B cell (primary cell): ENCODE data around the gene PRKAG2. TPM values are rescaled to one million over a fixed set of nuclear protein-coding genes. Genes with fewer than 3 reads are reported as not detected.

ENCODE experiments used
- ATAC-seq: fragments of 200-7000 bp; cut with Tn5 transposase; one replicate; pipeline ENCODE4 v1.10.0; 2021; ENCODE audit warnings: low read depth, mild to moderate bottlenecking, moderate number of reproducible peaks, moderate library complexity
- CTCF ChIA-PET: fragments of 350-600 bp; sonication (Branson Sonifier 250); formaldehyde crosslinking; loops from one replicate; lab custom pipeline; 2021; ENCODE audit warnings: antibody characterized with exemption, inconsistent platforms; lab: Charles Lee
- POLR2A ChIA-PET: fragments of 350-600 bp; sonication (Branson Sonifier 250); formaldehyde crosslinking; loops from one replicate; lab custom pipeline; 2021; ENCODE audit warnings: antibody characterized with exemption; lab: Charles Lee
- DNase-seq: peaks from one replicate; pipeline ENCODE4 v3.0.0; 2013
- H2AFZ ChIP-seq: 2 replicates; pipeline ENCODE4 v1.6.1; 2012; ENCODE audit warnings: mild to moderate bottlenecking, low read depth, low read length; ENCODE audit not compliant: insufficient read depth, poor library complexity, severe bottlenecking
- H3K27ac ChIP-seq, 2 donors: 1 replicate in 1 of 2; 2 replicates in 1 of 2; pipeline ENCODE4 v1.5.1; 2012 to 2013; ENCODE audit warnings: low read length in 2 of 2, mild to moderate bottlenecking in 2 of 2, moderate library complexity in 1 of 2
- H3K27me3 ChIP-seq, 4 experiments: fragments of 200-600 bp in 1 of 4; sonication (generic) in 1 of 4; replicated peaks in 1 of 4; 1 replicate in 2 of 4; 2 replicates in 2 of 4; pipeline versions ENCODE4 v1.6.1 to v1.7.0; 2013 to 2016; ENCODE audit warnings: low read length in 3 of 4, mild to moderate bottlenecking in 2 of 4, mixed read lengths in 1 of 4, moderate library complexity in 1 of 4; ENCODE audit not compliant: insufficient read depth in 4 of 4, control insufficient read depth in 3 of 4; ENCODE audit errors: control extremely low read depth in 1 of 4
- H3K36me3 ChIP-seq, 2 experiments: replicated peaks in 1 of 2; 1 replicate in 1 of 2; 2 replicates in 1 of 2; pipeline versions ENCODE4 v1.6.1 to v1.7.1; 2013; ENCODE audit warnings: low read length in 1 of 2; ENCODE audit not compliant: insufficient read depth in 2 of 2, control insufficient read depth in 1 of 2; ENCODE audit errors: control extremely low read depth in 1 of 2, extremely low read depth in 1 of 2
- H3K4me1 ChIP-seq, 2 donors: fragments of 200-600 bp in 1 of 2; sonication (generic) in 1 of 2; 1 replicate in 1 of 2; 2 replicates in 1 of 2; pipeline versions ENCODE4 v1.5.1 to v1.6.1; 2013 to 2017; ENCODE audit warnings: low read length in 2 of 2; ENCODE audit not compliant: control insufficient read depth in 2 of 2, insufficient read depth in 2 of 2
- H3K4me2 ChIP-seq: replicated peaks from 2 replicates; pipeline ENCODE3; 2012; ENCODE audit warnings: mild to moderate bottlenecking, low read depth, low read length; ENCODE audit not compliant: poor library complexity, severe bottlenecking
- H3K4me3 ChIP-seq, 5 experiments: fragments of 200-600 bp in 1 of 5; sonication (generic) in 1 of 5; 1 replicate in 3 of 5; 2 replicates in 2 of 5; pipeline versions ENCODE4 v1.5.1 to v1.7.0; 2011 to 2016; ENCODE audit warnings: low read length in 4 of 5, mild to moderate bottlenecking in 4 of 5, low read depth in 2 of 5, control low read depth in 1 of 5, moderate library complexity in 1 of 5; ENCODE audit not compliant: insufficient read depth in 1 of 5; ENCODE audit errors: control extremely low read depth in 1 of 5, extremely low read depth in 1 of 5
- H3K79me2 ChIP-seq: fragments of 200-600 bp; sonication (generic); one replicate; pipeline ENCODE4 v1.6.0; 2016; ENCODE audit warnings: low read length; ENCODE audit not compliant: control insufficient read depth, insufficient read depth
- H3K9ac ChIP-seq: fragments of 200-600 bp; sonication (generic); 2 replicates; pipeline ENCODE4 v1.6.1; 2017; ENCODE audit warnings: mild to moderate bottlenecking, low read length, moderate library complexity
- H3K9me3 ChIP-seq, 3 donors: one replicate each; pipeline versions ENCODE4 v1.6.1 to v1.7.1; 2013; ENCODE audit warnings: low read length in 2 of 3; ENCODE audit not compliant: control insufficient read depth in 2 of 3, insufficient read depth in 1 of 3; ENCODE audit errors: control extremely low read depth in 1 of 3
- H4K20me1 ChIP-seq: 2 replicates; pipeline ENCODE4 v1.6.0; 2012; ENCODE audit warnings: mild to moderate bottlenecking, low read length; ENCODE audit not compliant: insufficient read depth, control insufficient read depth, poor library complexity, severe bottlenecking
- H3K27ac Mint-ChIP-seq: one replicate; pipeline ENCODE4 v1.8.0; 2021; ENCODE audit warnings: mixed read lengths
- H3K27me3 Mint-ChIP-seq: one replicate; pipeline ENCODE4 v1.8.0; 2021; ENCODE audit warnings: mixed read lengths
- H3K4me1 Mint-ChIP-seq: one replicate; pipeline ENCODE4 v1.8.0; 2021; ENCODE audit warnings: mixed read lengths
- H3K4me3 Mint-ChIP-seq: one replicate; pipeline ENCODE4 v1.8.0; 2021; ENCODE audit warnings: mixed read lengths
- H3K9me3 Mint-ChIP-seq: one replicate; pipeline ENCODE4 v1.8.0; 2022; ENCODE audit warnings: mixed read lengths; ENCODE audit not compliant: insufficient read depth
- EZH2 ChIP-seq: IDR thresholded peaks from 2 replicates; pipeline ENCODE4 v1.6.1; 2012; ENCODE audit warnings: borderline replicate concordance, low read depth, mild to moderate bottlenecking, moderate library complexity, low read length; ENCODE audit not compliant: insufficient read depth, poor library complexity, severe bottlenecking
- WGBS: methylation state at CpG from one replicate; pipeline ENCODE4 v1.1.5; 2013; ENCODE audit warnings: missing lambda C conversion rate; ENCODE audit not compliant: insufficient coverage; 5-methylcytosine and 5-hydroxymethylcytosine counted together
- intact Hi-C: fragments of 100-400 bp; cut with micrococcal nuclease; formaldehyde crosslinking; loops from one replicate; pipeline ENCODE4 v1.10.0; 2022
- polyA plus RNA-seq: library from polyadenylated mRNA; depleted of rRNA; stranded (reverse); fragments of >200 nt; gene quantifications from 2 replicates; pipeline ENCODE4 v1.2.3, GENCODE V29; 2012
- total RNA-seq, 2 donors: library from RNA; stranded (reverse); fragments of 120-200 nt in 1 of 2; gene quantifications; 1 replicate in 1 of 2; 2 replicates in 1 of 2; pipeline versions ENCODE4 v1.2.3 to v1.2.4, GENCODE V29; 2013 to 2022
- TF ChIP-seq, protein P1 (sequence below): fragments of 200-600 bp; IDR thresholded peaks from one replicate; pipeline ENCODE4 v1.8.0; 2022; ENCODE audit warnings: antibody characterized with exemption, mild to moderate bottlenecking

Gene PRKAG2
- total and polyA plus RNA-seq, 2 donors (not counting 1 experiment from before 2014, with no cell fraction given) = 22.1 to 56.3 TPM

DNA sequence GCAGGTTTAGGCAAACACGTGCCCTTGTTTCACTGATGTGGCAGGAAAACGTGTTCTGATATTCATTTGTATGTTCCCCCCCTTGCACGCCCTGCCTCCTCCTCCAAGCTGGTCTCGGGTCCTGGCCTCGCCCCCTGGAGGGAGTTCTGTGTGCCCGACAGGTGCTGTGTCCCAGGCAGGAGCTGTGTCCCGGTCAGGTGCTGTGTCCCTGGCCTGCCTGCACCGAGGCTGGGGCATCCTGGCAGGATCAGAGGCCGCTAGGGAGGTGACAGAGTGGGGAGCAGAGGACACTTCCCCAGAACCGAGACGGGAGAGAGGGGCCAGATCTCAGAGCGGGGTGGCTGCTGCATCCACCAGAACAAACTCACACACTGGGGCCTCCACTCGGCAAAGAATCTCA is 45.3 kb downstream of the PRKAG2 start:
- POLR2A ChIA-PET = no interaction called here
- H3K4me1 Mint-ChIP-seq = peaks cover 4% of the 10 kb centered on the region

DNA sequence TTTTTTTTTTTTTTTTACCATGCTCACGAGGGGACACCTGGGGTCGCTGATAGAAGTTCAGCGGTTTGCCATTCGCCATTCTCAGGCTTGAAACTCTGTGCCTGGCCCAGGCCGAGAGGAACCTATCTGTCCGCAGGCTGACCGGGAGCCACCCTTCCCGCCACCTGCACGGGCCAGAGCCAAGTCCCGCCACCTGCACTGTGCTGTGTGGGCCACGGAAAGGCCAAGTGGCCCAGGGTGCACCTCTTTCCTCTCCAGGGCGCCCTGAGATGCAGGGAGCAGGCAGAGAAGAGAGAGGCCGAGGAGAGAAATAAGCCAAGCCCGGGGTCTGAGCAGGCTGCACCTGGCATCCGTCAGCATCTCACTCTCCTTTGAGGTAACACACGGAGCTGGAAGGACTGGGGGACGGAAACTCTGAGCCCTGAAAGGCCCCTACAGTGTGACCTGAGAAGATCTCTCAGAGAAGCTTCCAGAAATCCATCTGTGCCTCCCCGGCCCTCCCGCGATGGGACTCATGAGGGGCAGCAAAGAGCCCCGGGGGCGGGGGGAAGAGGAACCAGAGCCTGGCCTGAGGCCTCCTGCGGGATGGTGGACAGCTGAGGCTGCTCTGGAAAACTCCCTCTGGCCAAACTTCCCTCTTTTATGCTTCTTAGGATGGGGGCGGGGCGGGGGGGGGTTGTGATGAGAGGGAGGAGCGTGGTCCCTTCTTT is 46.6 kb downstream of the PRKAG2 start:
- intact Hi-C loops = no loop called here
- no peaks in the 10 kb centered on the region for H3K9me3 ChIP-seq
- TF ChIP-seq, protein P1, sequence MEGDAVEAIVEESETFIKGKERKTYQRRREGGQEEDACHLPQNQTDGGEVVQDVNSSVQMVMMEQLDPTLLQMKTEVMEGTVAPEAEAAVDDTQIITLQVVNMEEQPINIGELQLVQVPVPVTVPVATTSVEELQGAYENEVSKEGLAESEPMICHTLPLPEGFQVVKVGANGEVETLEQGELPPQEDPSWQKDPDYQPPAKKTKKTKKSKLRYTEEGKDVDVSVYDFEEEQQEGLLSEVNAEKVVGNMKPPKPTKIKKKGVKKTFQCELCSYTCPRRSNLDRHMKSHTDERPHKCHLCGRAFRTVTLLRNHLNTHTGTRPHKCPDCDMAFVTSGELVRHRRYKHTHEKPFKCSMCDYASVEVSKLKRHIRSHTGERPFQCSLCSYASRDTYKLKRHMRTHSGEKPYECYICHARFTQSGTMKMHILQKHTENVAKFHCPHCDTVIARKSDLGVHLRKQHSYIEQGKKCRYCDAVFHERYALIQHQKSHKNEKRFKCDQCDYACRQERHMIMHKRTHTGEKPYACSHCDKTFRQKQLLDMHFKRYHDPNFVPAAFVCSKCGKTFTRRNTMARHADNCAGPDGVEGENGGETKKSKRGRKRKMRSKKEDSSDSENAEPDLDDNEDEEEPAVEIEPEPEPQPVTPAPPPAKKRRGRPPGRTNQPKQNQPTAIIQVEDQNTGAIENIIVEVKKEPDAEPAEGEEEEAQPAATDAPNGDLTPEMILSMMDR = no peak
- TF ChIP-seq EZH2 = no peak
- no peak overlapping the region for H3K9ac ChIP-seq
- H3K27ac ChIP-seq = no peak overlapping the region
- Mint-ChIP-seq H3K4me3 (no peak overlapping the region), H3K27ac (no peak overlapping the region), H3K27me3 (no peaks in the 10 kb centered on the region), H3K9me3 (no peaks in the 10 kb centered on the region), H3K4me1 (peaks cover 16% of the 10 kb centered on the region)
- H3K4me1 ChIP-seq = no peaks in the 10 kb centered on the region
- peaks cover 49% of the 10 kb centered on the region for H4K20me1 ChIP-seq
- peaks cover 77% of the 10 kb centered on the region for H3K79me2 ChIP-seq
- 94% methylated on average over 22 of the region's 26 CpGs for WGBS
- no peak overlapping the region for H2AFZ ChIP-seq
- no peaks in the 10 kb centered on the region for H3K36me3 ChIP-seq
- ATAC-seq = no peak
- CTCF ChIA-PET = no interaction called here
- DNase-seq = no peak
- no peaks in the 10 kb centered on the region for H3K27me3 ChIP-seq
- POLR2A ChIA-PET = no interaction called here
- H3K4me3 ChIP-seq = no peak overlapping the region
- H3K4me2 ChIP-seq = no peak overlapping the region

More for the DNA sequence above, 45.3 kb downstream of the PRKAG2 start:
- ATAC-seq (no peak), DNase-seq (no peak)
- CTCF ChIA-PET = no interaction called here
- Mint-ChIP-seq H3K27me3 (no peaks in the 10 kb centered on the region), H3K9me3 (no peaks in the 10 kb centered on the region), H3K27ac (no peak overlapping the region), H3K4me3 (no peak overlapping the region)
- Histone ChIP-seq H4K20me1 (peaks cover 50% of the 10 kb centered on the region), H3K9ac (no peak overlapping the region), H3K4me2 (no peak overlapping the region), H3K36me3 (no peaks in the 10 kb centered on the region), H3K27ac (no peak overlapping the region), H3K4me3 (no peak overlapping the region), H3K79me2 (peaks cover 81% of the 10 kb centered on the region), H3K9me3 (no peaks in the 10 kb centered on the region), H2AFZ (no peak overlapping the region), H3K4me1 (peaks cover 0 to 2% of the 10 kb centered on the region in 2 donors), H3K27me3 (no peaks in the 10 kb centered on the region)
- WGBS = 89% methylated on average over 9 of the region's 13 CpGs
- TF ChIP-seq, protein P1 = no peak
- TF ChIP-seq EZH2 = no peak
- intact Hi-C loops = no loop called here
